ENCODE results near the gene MBNL2.

GRCh38 chr13:97322740-97323342 lies 100.7 kb downstream of the MBNL2 start:
- no peak for TF ChIP-seq CTCF (conservative IDR thresholded peaks at IDR 0.05; ENCODE audit: low read length)
- no peak for TF ChIP-seq EZH2phosphoT487 (IDR thresholded peaks at IDR 0.05; ENCODE audit: borderline replicate concordance, low read depth, low read length)

Data from OCI-LY7 (cell line).